GM12874 (cell line): ENCODE data around the gene ARHGAP18.

Source experiments
- TF ChIP-seq, protein P1 (sequence below): IDR thresholded peaks from 2 replicates; pipeline ENCODE4 v1.5.1; 2011; ENCODE audit warnings: low read depth, mild to moderate bottlenecking, control low read depth, low read length, moderate library complexity; ENCODE audit not compliant: insufficient read depth

The ARHGAP18 gene

DNA sequence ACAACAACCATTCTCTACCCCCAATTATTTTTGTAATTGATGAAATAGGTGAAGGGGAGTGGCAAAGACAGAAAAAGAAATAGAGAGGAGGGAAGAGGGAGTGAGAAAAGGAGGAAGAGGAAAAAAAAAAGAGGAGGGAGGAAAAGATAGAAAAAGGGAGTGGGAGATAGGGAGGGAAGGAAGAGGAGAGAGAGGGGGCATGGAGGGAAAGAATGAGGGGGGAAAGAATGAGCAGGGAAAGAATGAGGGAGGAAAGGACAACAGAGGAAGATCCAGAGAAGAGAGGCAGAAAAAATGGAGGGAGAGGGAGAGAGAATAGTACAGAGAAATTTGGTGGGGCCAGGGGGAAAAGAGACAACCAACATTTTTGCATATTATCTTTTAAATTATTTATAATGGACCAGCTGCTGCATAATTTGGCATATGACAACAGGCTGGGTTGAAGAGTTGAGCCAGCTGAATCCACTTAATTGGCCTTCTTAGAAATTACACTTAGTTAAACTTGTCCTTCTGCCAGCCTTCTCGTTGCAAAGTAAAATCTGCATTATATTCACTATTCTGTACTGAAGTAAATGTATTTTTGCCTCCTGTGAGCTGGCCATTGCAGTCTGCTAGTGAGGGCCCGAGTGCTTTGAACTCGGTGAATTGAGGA, 101.0 kb downstream of the ARHGAP18 start:
- TF ChIP-seq, protein P1, sequence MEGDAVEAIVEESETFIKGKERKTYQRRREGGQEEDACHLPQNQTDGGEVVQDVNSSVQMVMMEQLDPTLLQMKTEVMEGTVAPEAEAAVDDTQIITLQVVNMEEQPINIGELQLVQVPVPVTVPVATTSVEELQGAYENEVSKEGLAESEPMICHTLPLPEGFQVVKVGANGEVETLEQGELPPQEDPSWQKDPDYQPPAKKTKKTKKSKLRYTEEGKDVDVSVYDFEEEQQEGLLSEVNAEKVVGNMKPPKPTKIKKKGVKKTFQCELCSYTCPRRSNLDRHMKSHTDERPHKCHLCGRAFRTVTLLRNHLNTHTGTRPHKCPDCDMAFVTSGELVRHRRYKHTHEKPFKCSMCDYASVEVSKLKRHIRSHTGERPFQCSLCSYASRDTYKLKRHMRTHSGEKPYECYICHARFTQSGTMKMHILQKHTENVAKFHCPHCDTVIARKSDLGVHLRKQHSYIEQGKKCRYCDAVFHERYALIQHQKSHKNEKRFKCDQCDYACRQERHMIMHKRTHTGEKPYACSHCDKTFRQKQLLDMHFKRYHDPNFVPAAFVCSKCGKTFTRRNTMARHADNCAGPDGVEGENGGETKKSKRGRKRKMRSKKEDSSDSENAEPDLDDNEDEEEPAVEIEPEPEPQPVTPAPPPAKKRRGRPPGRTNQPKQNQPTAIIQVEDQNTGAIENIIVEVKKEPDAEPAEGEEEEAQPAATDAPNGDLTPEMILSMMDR = no peak

DNA sequence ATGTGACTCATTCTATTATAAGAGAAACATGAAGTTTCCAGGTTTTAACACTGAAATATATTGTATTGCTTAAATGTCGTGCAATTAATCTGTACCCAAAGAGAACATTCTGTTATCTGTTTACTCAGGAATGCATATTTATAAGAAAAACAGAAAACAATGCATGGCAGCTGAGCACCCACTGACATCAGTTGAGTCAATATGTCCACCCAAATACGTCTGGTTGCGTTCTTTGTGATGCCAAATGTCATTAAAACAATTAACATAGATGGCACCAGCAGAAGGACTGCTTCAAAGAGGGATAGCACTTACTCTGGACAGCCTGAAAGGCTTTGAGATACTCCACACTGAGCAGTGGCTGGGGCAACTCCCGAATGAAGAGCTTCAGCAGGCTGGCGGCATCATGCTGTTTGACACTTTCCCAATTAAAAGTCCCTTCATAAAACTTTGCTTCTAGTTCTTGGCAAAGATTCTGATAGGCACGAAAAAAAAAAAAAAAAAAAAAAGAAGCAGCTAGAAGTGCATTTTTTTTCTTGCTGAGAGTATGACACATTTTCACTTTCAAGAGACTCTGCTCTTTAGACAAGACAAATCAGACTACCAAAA, 102.3 kb downstream of the ARHGAP18 start:
- TF ChIP-seq, protein P1 = no peak

DNA sequence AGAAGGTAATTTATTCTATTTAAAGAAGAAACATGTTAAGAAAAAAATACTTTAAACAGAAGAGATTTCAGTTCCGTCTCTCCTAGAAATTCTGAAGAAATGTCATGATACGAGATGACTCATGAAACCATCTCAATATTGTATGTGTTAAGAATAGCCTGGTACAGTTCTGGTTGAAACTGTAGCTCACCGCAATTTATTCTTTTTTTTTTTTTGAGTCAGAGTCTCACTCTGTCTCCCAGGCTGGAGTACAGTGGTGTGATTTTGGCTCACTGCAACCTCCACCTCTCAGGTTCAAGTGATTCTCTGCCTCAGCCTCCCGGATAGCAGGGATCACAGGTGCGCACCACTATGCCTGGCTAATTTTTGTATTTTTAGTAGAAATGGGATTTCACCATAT, 103.3 kb downstream of the ARHGAP18 start:
- TF ChIP-seq, protein P1 = no peak

DNA sequence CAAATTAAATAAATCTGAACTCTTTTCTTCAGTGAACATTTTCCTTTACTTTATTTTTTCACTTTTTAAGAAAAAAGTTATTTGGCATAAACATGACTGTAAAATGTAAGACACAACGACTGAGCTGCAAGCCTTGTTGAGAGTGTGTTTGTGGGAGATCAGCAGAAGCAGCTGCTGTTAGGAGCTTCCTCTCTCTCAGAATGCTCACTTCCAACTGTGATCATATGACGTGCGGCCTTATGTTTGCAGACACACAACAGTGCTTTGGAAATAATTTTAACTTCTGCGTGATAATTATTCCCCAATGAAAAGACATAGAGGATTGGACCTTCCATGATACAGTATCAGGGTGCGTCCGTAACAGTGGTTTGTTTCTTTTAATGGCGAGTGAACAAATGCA, 104.0 kb downstream of the ARHGAP18 start:
- TF ChIP-seq, protein P1 = no peak

DNA sequence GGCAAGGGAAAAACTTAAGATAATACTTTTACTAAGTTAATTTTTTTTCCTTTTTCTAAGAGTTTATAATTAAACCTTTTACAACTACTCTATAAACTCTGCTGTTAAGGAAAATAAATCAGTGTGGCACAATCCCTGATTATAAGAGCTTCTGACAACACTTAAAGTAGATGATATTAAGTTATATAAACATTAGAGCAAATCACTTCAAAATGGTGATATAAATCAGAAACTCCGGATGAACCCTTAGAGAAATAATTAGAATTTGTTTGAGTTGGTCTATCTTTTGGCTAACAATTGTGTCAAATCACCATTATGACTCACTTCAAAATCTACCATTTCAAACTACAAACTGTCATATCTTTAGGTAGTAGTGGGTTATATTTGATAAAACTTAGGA, 104.9 kb downstream of the ARHGAP18 start:
- TF ChIP-seq, protein P1 = no peak

DNA sequence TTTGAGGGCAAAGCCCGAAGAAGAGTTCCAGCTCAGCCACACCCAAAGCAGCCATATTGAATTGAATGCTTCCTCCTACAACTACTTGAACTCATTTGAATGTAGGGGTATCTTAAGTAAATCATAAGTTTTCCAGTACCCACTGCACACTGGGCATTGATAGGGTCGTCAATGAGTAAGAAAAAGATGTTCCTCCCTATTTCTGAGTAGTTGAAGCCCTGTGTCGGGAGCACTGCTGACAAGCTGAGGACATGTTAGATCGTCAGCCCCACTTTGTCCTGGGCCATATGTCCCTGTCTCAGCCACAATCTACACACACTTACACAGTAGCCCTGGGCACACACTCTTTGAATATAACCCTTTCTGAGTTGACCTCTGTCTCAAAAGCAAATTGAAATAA, 105.7 kb downstream of the ARHGAP18 start:
- TF ChIP-seq, protein P1 = no peak

DNA sequence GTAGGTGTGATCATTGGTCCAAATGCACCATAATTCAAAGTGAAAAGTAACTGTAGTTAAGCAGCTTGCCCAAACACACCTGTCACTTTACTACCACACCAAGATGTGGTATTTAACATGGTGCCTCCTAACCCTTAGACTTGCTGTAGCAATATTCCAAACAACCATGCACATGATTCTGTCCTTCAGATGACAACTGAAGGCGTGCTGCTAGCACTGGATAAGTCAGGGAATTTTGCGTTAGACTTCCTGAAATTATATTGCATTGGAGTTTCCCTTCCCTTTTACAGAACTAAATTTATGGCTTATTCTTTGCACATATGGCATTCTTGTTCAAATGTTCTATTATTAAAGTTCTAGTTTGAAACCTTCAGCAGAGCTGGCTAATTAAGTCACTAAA, 106.2 kb downstream of the ARHGAP18 start:
- TF ChIP-seq, protein P1 = no peak
